ENCODE data around the gene VEGFC.

The VEGFC gene

DNA sequence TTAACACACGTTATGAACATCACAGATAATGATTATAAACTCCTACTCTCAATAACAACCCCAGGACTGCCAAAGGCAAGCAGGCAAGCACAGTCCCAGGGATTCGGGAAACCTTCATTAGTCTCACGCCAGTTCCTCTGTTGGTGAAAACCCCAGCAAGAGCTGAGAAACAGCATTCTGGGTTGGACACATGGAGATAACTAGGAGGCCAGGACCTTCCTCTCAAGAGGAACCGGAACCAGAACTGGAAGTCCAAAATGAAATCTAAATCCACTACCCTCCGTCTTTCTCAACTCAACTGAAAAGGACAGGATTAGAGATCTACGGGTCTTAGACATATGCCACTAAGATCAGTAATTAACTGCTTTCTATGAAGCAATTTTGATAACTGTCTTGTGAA, 3.8 kb downstream of the VEGFC start:
- TF ChIP-seq, protein P1, sequence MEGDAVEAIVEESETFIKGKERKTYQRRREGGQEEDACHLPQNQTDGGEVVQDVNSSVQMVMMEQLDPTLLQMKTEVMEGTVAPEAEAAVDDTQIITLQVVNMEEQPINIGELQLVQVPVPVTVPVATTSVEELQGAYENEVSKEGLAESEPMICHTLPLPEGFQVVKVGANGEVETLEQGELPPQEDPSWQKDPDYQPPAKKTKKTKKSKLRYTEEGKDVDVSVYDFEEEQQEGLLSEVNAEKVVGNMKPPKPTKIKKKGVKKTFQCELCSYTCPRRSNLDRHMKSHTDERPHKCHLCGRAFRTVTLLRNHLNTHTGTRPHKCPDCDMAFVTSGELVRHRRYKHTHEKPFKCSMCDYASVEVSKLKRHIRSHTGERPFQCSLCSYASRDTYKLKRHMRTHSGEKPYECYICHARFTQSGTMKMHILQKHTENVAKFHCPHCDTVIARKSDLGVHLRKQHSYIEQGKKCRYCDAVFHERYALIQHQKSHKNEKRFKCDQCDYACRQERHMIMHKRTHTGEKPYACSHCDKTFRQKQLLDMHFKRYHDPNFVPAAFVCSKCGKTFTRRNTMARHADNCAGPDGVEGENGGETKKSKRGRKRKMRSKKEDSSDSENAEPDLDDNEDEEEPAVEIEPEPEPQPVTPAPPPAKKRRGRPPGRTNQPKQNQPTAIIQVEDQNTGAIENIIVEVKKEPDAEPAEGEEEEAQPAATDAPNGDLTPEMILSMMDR (IDR thresholded peaks at IDR 0.05; ENCODE audit: extremely low read depth, missing control alignments), result no peak
- no peak for DNase-seq (ENCODE audit: low spot score)

DNA sequence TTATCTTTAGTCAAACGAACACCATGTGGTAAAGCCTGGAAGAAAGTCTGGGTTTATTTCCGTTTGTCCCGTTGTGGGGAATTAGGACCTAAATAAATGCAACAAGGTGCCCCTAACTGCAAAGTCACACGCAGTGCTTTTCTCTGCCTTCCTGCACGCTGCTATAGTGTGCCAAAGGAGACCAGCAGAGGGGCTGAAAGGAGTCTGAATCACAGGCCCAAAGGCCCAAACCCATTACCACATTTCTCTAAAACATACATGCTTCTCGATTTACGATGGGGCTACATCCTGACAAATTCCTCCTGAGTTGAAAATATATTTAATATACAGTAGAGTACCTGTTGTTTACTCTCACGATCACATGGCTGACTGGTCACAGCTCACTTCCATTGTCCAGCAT, 4.5 kb downstream of the VEGFC start:
- TF ChIP-seq, protein P1 (IDR thresholded peaks at IDR 0.05; ENCODE audit: extremely low read depth, missing control alignments), result no peak
- no peak for DNase-seq (ENCODE audit: low spot score)

DNA sequence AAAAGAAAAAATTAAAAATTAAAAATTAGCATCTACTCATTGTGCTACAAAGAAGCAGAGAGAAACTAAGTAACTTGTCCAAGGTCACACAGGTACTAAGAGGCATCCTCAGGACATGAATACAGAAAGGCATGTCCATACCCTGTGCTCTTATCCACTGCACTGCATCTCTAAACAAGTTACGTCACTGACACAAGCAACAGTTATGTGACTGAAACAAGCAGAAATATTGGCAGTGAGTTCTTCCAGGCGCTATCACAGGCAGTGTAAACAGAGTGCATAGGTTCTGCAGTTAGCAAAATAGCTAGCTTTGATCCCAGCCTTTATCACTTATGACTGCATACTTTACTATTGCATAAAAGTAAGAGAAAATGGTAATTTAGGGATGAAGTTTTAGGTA, 7.9 kb downstream of the VEGFC start:
- no peak for DNase-seq (ENCODE audit: low spot score)
- TF ChIP-seq, protein P1 (IDR thresholded peaks at IDR 0.05; ENCODE audit: extremely low read depth, missing control alignments), result no peak

DNA sequence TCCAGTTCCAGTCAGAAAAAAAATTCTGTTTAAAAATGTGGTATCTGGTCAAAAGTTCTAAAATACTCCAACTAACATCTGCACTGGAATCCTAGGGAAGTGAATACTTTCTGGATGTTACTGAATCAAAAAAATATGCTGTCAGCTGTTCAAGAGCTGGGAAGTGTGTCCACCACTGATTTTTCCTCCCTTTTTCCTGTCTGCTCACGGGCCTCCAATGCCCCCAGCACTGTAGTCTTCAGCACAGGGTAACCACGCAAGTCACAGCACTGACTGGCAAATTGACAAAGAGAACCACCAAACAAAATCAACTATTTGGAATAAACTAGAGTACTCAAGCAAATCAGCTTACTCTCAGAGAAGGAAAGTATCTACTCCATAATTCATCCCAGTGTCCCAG, 9.9 kb downstream of the VEGFC start:
- TF ChIP-seq, protein P1 (IDR thresholded peaks at IDR 0.05; ENCODE audit: extremely low read depth, missing control alignments), result no peak
- no peak for DNase-seq (ENCODE audit: low spot score)

DNA sequence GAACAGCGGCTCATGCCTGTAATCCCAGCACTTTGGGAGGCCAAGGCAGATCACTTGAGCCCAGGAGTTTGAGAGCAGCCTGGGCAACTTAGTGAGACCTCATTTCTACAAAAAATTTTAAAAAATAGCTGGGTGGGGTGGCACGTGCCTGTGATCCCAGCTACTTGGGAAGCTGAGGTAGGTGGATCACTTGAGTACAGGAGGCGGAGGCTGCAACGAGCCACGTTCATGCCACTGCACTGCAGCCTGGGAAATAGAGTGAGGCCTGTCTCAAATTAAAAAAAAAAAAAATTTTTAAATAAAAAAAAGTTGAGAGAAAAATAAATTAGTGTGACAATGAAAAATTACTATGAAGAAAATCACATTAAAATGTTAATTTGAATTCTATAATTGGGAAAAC, 10.5 kb downstream of the VEGFC start:
- no peak for DNase-seq (ENCODE audit: low spot score)

DNA sequence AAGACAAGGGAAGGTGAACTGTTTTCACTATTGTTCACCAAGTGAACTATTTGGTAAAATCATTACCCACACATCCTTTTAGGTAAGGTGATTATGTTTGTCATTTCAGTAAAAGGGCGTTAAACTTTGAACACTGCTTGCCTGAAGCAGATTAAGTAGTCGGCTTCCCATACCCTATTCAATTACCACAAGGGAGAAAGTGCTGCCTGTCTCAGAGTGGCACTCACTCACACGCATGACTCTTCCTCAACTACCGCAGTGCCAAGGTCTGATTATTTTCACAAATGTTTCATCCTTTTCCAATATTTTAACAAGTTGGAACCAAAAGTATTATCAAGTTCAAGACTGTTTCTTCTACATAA, 11.0 kb downstream of the VEGFC start:
- TF ChIP-seq, protein P1 (IDR thresholded peaks at IDR 0.05; ENCODE audit: extremely low read depth, missing control alignments), result no peak
- no peak for DNase-seq (ENCODE audit: low spot score)

More for the DNA sequence above, 10.5 kb downstream of the VEGFC start:
- TF ChIP-seq, protein P1 (IDR thresholded peaks at IDR 0.05; ENCODE audit: extremely low read depth, missing control alignments), result no peak

DNA sequence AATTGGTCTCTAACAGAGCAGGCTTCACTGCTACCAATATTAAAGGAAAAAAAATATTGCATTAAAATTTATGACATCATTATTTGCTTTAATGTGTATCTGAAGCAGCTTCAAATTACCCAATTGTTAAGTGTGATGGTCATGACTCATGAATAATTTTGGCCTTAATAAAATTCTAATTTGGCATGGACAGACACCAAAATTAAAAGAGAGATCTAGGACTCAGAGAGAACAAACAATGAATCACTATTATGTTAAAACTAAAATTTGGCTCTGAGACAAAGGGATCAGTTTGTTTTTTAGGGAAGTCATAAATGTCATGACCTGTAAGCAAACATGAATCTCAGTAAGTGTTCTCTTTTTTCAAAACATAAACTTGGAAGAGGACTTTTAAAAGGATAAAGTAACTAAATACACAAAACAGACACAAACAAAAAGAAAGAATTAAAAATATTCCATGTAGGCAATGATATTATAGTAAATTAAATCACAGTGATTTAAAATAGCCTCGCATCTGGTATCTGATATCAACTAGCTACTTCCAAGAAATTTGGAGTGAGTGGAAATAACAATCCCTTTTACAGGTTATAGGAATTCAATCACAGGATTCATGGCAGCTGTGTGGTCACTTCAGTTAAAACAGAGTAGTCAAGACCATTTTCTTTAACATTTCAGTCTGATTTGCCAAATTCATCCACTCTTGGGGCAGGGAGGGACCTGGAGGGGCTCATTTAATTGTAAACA, 11.6 kb downstream of the VEGFC start:
- DNase-seq (ENCODE audit: low spot score), result no peak
- TF ChIP-seq, protein P1 (IDR thresholded peaks at IDR 0.05; ENCODE audit: extremely low read depth, missing control alignments), result no peak
